GM13976 (cell line): ENCODE results near the gene PARVA.

Experiments
- DNase-seq: peaks from one replicate; pipeline ENCODE4 v3.0.0; 2012; ENCODE audit warnings: low spot score
- in situ Hi-C: fragments of 300-500 bp; cut with MboI; formaldehyde crosslinking; loops from one replicate; pipeline ENCODE4 v1.12.0; 2022; ENCODE audit warnings: low sequenced_read_pairs, mixed read lengths, inconsistent platforms; ENCODE audit not compliant: unreplicated experiment
- TF ChIP-seq, protein P1 (sequence below): IDR thresholded peaks from 2 replicates; pipeline ENCODE4 v1.5.1; 2012; ENCODE audit warnings: borderline replicate concordance, mild to moderate bottlenecking; ENCODE audit not compliant: insufficient read depth; ENCODE audit errors: extremely low read depth, missing control alignments, control extremely low read depth

Gene PARVA

DNA sequence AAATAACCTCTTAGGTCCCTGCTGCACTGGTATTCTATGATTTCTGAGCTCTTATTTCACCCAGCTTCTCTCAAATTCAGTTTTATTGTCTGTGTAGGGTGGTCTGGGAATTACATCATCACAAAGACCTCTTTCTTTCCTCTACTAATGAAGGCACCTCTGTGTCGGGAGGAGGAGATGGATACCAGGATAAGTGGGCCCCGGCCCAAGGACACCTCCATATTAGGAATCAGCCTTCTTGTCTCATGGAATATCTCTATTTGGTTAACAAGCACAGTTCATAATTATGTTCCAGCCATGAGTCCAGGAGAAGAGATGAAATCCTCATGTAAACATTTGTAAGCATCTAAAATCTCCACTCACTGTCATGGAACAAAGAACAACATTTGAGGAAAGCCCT is 9.4 kb downstream of the PARVA start:
- TF ChIP-seq, protein P1, sequence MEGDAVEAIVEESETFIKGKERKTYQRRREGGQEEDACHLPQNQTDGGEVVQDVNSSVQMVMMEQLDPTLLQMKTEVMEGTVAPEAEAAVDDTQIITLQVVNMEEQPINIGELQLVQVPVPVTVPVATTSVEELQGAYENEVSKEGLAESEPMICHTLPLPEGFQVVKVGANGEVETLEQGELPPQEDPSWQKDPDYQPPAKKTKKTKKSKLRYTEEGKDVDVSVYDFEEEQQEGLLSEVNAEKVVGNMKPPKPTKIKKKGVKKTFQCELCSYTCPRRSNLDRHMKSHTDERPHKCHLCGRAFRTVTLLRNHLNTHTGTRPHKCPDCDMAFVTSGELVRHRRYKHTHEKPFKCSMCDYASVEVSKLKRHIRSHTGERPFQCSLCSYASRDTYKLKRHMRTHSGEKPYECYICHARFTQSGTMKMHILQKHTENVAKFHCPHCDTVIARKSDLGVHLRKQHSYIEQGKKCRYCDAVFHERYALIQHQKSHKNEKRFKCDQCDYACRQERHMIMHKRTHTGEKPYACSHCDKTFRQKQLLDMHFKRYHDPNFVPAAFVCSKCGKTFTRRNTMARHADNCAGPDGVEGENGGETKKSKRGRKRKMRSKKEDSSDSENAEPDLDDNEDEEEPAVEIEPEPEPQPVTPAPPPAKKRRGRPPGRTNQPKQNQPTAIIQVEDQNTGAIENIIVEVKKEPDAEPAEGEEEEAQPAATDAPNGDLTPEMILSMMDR, result no peak

DNA sequence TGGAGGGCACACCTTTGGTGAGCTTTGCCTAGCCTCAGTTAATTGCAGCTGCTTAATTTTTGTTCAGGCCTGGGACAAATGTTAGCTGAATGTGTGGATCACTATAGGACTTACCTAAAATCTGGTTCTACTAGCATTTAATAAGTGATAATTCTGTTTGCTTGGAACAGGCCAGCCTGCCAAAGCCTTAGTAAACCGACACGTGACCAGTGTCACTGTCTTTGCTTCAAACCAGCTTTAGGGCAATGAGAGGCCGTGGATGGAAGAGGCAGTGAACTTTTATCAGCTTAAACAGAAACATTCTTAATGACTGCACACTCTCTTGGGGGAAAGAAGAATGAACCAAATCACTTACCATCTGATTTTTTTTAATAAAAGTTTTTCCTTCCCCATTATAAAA is 10.8 kb downstream of the PARVA start:
- DNase-seq, result no peak
- in situ Hi-C loops, result no loop called here
- TF ChIP-seq, protein P1, result no peak

More for the DNA sequence above, 9.4 kb downstream of the PARVA start:
- in situ Hi-C loops, result no loop called here
- DNase-seq, result no peak

DNA sequence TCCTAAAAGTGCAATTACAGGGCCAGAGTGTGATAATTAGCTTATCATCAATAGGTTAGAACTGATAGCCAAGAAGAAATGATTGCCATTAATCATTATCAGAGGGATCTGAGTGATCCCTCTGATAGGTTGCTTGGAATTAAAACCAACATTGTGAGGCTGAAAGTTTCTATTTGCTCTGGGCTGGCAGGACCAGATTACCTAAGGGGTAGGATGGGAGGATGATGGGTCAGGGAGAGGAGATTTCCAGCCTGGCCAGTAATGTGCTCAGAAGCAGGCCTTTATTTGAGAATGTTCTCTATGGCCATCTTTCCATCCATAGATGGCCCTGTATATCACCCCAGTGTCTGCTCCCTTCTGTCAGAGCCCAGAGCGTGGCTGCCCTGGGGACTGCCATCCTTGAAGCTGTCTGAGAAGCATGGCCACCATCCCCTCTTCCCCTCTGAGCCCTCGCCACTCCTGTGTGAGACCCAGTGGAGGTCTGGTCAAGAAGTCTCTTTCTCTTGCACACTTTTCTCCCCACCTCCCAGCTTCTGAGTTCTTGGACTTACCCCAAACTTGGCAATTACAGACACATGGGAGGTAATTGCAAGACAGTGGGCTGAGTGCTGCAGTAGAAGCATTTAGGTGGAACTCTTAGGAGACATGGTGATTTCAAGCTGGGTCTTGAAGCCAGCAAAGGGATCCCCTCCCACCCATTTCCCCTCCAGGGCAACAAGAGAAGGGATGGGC is 11.7 kb downstream of the PARVA start:
- TF ChIP-seq, protein P1, result no peak
- DNase-seq, result no peak
- in situ Hi-C loops, result no loop called here

DNA sequence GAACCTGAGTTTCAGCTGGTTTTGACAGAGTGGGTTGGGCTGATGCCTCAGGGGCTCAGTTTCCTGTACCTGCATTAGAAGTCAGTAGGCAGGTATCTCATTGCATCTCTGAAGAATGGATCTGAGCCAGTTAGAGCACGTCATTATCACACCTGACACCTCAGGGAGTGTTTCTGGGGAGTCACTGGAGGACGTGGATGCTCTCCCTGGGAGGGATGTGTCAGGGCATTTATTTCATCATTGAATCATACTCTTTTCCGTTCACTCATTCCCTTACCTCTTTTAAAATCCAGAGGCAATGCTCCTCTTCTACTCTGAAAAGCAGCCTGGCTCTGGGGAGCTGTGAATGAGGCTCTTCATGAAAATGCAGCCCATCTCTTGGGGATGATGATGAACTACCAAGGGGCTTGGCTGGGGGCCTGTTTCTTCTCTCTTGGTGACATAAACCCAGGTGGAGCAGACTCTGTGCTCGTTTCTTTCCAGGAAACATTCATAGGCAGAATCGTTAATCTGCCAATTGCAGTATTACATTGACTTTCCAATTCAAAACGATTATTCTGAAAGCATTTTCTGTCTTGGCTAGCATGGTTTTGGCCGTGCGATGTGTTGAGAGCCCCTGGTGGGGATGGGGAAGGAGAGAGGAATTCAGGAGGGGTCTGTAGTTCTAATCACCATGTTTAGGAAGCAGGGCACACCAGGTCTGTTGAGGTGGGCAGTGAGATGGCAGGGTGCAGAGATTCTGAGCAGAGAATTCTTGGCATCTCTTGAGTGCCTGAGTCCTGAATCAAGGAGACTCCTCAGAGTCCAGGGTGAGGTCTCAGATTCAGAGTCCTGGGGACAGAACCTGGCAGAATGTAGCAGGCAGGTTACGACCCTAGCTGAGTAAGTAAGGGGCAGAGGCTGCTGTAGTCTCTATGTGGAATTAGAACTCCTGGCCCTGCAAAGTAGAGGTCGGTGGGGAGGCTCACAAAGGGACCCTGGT is 12.6 kb downstream of the PARVA start:
- in situ Hi-C loops, result no loop called here
- DNase-seq, result no peak
- TF ChIP-seq, protein P1, result no peak

DNA sequence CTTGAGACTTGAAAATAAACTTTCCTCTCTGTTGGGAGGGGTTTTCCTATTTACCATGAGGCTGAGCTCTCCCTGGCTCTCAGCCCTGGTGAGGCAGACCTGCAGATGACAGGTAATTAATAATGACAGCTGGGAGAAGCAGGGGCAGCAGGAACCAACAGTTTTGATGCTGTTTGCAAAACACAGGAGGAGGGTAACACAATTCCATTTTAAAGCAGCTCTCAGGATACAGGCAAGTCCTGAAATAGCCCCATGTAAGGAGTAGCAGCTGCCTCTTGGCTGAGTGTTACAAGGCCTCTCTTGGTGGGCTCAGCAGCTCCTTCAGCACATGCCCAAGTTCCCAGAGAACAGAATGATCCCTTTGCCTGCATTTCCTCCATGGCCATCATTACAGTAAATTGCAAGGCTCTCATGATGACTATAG is 13.3 kb downstream of the PARVA start:
- no peak for DNase-seq
- TF ChIP-seq, protein P1, result no peak
- in situ Hi-C loops, result no loop called here

DNA sequence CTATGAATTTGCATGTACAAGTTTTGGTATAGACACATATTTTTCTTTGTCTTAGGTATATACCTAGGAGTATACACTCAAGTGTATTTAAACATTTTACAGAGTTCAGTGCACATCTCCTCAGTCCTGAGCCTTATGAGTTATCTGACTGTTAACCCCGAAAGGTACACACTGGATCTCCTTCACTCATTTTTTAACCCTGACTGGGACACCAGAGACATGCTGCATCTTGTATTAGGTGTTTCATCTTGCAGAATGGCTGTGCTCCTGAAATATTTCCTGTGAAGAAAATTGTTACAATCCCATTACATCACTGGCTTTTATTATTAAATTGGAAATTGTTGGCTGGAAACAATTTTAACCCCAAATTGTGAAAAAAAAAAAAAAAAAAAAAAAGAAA is 15.3 kb downstream of the PARVA start:
- TF ChIP-seq, protein P1, result no peak
- in situ Hi-C loops, result no loop called here
- DNase-seq, result no peak
